Parathyroid adenoma (tissue), 2 donors: ENCODE data around the gene DGKG.

Experiments used
- H2AFZ ChIP-seq: fragments of 300-600 bp; sonication (generic); one replicate; pipeline ENCODE4 v1.7.0; 2017; ENCODE audit warnings: antibody characterized with exemption, mild to moderate bottlenecking
- H3K27ac ChIP-seq: fragments of 300-600 bp; sonication (generic); one replicate; pipeline ENCODE4 v1.7.0; 2017
- H3K27me3 ChIP-seq: fragments of 300-600 bp; sonication (generic); one replicate; pipeline ENCODE4 v1.7.0; 2017; ENCODE audit warnings: low read length; ENCODE audit not compliant: control insufficient read depth, insufficient read depth
- H3K36me3 ChIP-seq: fragments of 300-600 bp; sonication (generic); one replicate; pipeline ENCODE4 v1.7.0; 2017; ENCODE audit warnings: low read length; ENCODE audit not compliant: control insufficient read depth, insufficient read depth
- H3K4me1 ChIP-seq: fragments of 300-600 bp; sonication (generic); one replicate; pipeline ENCODE4 v1.7.0; 2017; ENCODE audit warnings: control low read depth
- H3K4me2 ChIP-seq: fragments of 300-600 bp; sonication (generic); one replicate; pipeline ENCODE4 v1.7.0; 2017; ENCODE audit warnings: low read length
- H3K4me3 ChIP-seq: fragments of 300-600 bp; sonication (generic); one replicate; pipeline ENCODE4 v1.7.0; 2017; ENCODE audit warnings: low read depth, low read length
- H3K79me2 ChIP-seq: fragments of 300-600 bp; sonication (generic); one replicate; pipeline ENCODE4 v1.7.0; 2017; ENCODE audit warnings: control low read depth
- H3K9ac ChIP-seq: fragments of 300-600 bp; sonication (generic); one replicate; pipeline ENCODE4 v1.7.0; 2017; ENCODE audit warnings: mild to moderate bottlenecking
- H3K9me3 ChIP-seq: fragments of 300-600 bp; sonication (generic); one replicate; pipeline ENCODE4 v1.7.0; 2017; ENCODE audit warnings: low read length; ENCODE audit not compliant: control insufficient read depth
- TF ChIP-seq, protein P1 (sequence below): fragments of 300-600 bp; sonication (generic); IDR thresholded peaks from one replicate; pipeline ENCODE4 v1.7.0; 2017; ENCODE audit warnings: antibody characterized with exemption, mild to moderate bottlenecking
- donor health status: primary hyperparathyroidism.

DGKG gene

GRCh38 chr3:186321746-186322145, 40.3 kb downstream of the DGKG start:
- Histone ChIP-seq H3K9ac (no peak overlapping the region), H3K27me3 (no peaks in the 10 kb centered on the region), H2AFZ (no peak overlapping the region), H3K4me1 (no peaks in the 10 kb centered on the region), H3K27ac (no peak overlapping the region), H3K79me2 (no peaks in the 10 kb centered on the region), H3K4me3 (no peak overlapping the region), H3K36me3 (no peaks in the 10 kb centered on the region), H3K9me3 (no peaks in the 10 kb centered on the region), H3K4me2 (no peak overlapping the region)
- TF ChIP-seq, protein P1, sequence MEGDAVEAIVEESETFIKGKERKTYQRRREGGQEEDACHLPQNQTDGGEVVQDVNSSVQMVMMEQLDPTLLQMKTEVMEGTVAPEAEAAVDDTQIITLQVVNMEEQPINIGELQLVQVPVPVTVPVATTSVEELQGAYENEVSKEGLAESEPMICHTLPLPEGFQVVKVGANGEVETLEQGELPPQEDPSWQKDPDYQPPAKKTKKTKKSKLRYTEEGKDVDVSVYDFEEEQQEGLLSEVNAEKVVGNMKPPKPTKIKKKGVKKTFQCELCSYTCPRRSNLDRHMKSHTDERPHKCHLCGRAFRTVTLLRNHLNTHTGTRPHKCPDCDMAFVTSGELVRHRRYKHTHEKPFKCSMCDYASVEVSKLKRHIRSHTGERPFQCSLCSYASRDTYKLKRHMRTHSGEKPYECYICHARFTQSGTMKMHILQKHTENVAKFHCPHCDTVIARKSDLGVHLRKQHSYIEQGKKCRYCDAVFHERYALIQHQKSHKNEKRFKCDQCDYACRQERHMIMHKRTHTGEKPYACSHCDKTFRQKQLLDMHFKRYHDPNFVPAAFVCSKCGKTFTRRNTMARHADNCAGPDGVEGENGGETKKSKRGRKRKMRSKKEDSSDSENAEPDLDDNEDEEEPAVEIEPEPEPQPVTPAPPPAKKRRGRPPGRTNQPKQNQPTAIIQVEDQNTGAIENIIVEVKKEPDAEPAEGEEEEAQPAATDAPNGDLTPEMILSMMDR: no peak

GRCh38 chr3:186320862-186321568, 41.0 kb downstream of the DGKG start:
- H3K4me1 ChIP-seq: no peaks in the 10 kb centered on the region
- no peak overlapping the region for H3K4me2 ChIP-seq
- no peak overlapping the region for H3K4me3 ChIP-seq
- no peak overlapping the region for H2AFZ ChIP-seq
- H3K9me3 ChIP-seq: no peaks in the 10 kb centered on the region
- H3K36me3 ChIP-seq: no peaks in the 10 kb centered on the region
- TF ChIP-seq, protein P1: no peak
- H3K27ac ChIP-seq: no peak overlapping the region
- no peak overlapping the region for H3K9ac ChIP-seq
- H3K79me2 ChIP-seq: no peaks in the 10 kb centered on the region
- no peaks in the 10 kb centered on the region for H3K27me3 ChIP-seq

- Histone ChIP-seq H3K27ac (no peak overlapping the region), H3K36me3 (no peaks in the 10 kb centered on the region), H3K9ac (no peak overlapping the region), H3K4me3 (no peak overlapping the region), H3K27me3 (no peaks in the 10 kb centered on the region), H3K4me2 (no peak overlapping the region), H3K4me1 (no peaks in the 10 kb centered on the region), H2AFZ (no peak overlapping the region), H3K79me2 (no peaks in the 10 kb centered on the region), H3K9me3 (no peaks in the 10 kb centered on the region)
- TF ChIP-seq, protein P1: no peak
Observed at GRCh38 chr3:186319945-186320344, 42.1 kb downstream of the DGKG start.

DNA sequence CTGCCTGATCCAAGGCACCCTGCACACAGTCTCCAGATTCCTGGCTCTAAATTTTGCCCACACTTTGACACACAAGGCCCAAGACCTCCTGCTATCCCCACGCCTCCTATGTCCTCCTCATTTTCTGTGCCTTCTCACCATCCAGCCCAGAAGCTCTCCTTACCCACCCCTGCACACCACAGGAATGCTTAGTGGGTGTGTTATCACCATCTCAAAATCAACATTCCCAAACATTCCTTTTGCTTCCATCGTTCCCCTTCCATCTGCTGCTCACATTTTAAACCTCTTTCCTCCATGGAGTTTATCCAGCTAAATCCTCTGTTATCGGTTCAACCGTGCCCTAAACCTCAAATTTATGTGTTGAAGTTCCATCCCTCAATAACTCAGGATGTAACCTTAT, 43.9 kb downstream of the DGKG start:
- H3K4me2 ChIP-seq: no peak overlapping the region
- no peaks in the 10 kb centered on the region for H3K4me1 ChIP-seq
- no peaks in the 10 kb centered on the region for H3K27me3 ChIP-seq
- H2AFZ ChIP-seq: no peak overlapping the region
- H3K36me3 ChIP-seq: no peaks in the 10 kb centered on the region
- no peak overlapping the region for H3K4me3 ChIP-seq
- no peak overlapping the region for H3K27ac ChIP-seq
- TF ChIP-seq, protein P1: no peak
- no peaks in the 10 kb centered on the region for H3K79me2 ChIP-seq
- H3K9ac ChIP-seq: no peak overlapping the region
- no peaks in the 10 kb centered on the region for H3K9me3 ChIP-seq

- Histone ChIP-seq H3K9me3 (no peaks in the 10 kb centered on the region), H3K4me2 (no peak overlapping the region), H3K79me2 (no peaks in the 10 kb centered on the region), H3K4me3 (no peak overlapping the region), H3K4me1 (no peaks in the 10 kb centered on the region), H2AFZ (no peak overlapping the region), H3K36me3 (no peaks in the 10 kb centered on the region), H3K27ac (no peak overlapping the region), H3K9ac (no peak overlapping the region), H3K27me3 (no peaks in the 10 kb centered on the region)
- TF ChIP-seq, protein P1: no peak
Observed at GRCh38 chr3:186317478-186317877, 44.6 kb downstream of the DGKG start.
